ENCODE measurements around the gene HPRT1.

The HPRT1 gene

GRCh38 chrX:134542485-134542884, 82.5 kb downstream of the HPRT1 start:
- H3K27me3 ChIP-seq (ENCODE audit: insufficient read depth, poor library complexity, severe bottlenecking), result no peaks in the 10 kb centered on the region
- ATAC-seq (ENCODE audit: low read depth) (peak; percentile 74), DNase-seq (ENCODE audit: low spot score) (no peak)
- H3K9me3 ChIP-seq (ENCODE audit: severe bottlenecking), result no peaks in the 10 kb centered on the region
- no peak overlapping the region for H3K4me3 ChIP-seq (ENCODE audit: severe bottlenecking)
- H3K36me3 ChIP-seq (ENCODE audit: low read depth), result peaks cover 30% of the 10 kb centered on the region
- TF ChIP-seq CTCF (IDR thresholded peaks at IDR 0.05; ENCODE audit: poor library complexity, severe bottlenecking), result no peak
- peaks cover 22% of the 10 kb centered on the region for H3K4me1 ChIP-seq (ENCODE audit: insufficient read depth, poor library complexity, severe bottlenecking)
- peak overlapping the region; percentile 88 for H3K27ac ChIP-seq (ENCODE audit: poor library complexity, severe bottlenecking)

GRCh38 chrX:134543288-134543687, 83.3 kb downstream of the HPRT1 start:
- no peak for TF ChIP-seq CTCF (IDR thresholded peaks at IDR 0.05; ENCODE audit: poor library complexity, severe bottlenecking)
- Histone ChIP-seq H3K27ac (ENCODE audit: poor library complexity, severe bottlenecking) (peak overlapping the region; percentile 88), H3K9me3 (ENCODE audit: severe bottlenecking) (no peaks in the 10 kb centered on the region), H3K27me3 (ENCODE audit: insufficient read depth, poor library complexity, severe bottlenecking) (no peaks in the 10 kb centered on the region), H3K4me1 (ENCODE audit: insufficient read depth, poor library complexity, severe bottlenecking) (peaks cover 22% of the 10 kb centered on the region), H3K36me3 (ENCODE audit: low read depth) (peaks cover 38% of the 10 kb centered on the region), H3K4me3 (ENCODE audit: severe bottlenecking) (no peak overlapping the region)
- DNase-seq (ENCODE audit: low spot score) (no peak), ATAC-seq (ENCODE audit: low read depth) (no peak; the same call in 1 of the 3 replicates)

GRCh38 chrX:134544135-134544512, 84.2 kb downstream of the HPRT1 start:
- no peak for TF ChIP-seq CTCF (IDR thresholded peaks at IDR 0.05; ENCODE audit: poor library complexity, severe bottlenecking)
- no peak overlapping the region for H3K4me3 ChIP-seq (ENCODE audit: severe bottlenecking)
- H3K36me3 ChIP-seq (ENCODE audit: low read depth), result peaks cover 41% of the 10 kb centered on the region
- H3K4me1 ChIP-seq (ENCODE audit: insufficient read depth, poor library complexity, severe bottlenecking), result peaks cover 22% of the 10 kb centered on the region
- ATAC-seq (ENCODE audit: low read depth) (no peak), DNase-seq (ENCODE audit: low spot score) (no peak)
- no peaks in the 10 kb centered on the region for H3K9me3 ChIP-seq (ENCODE audit: severe bottlenecking)
- peak overlapping the region; percentile 88 for H3K27ac ChIP-seq (ENCODE audit: poor library complexity, severe bottlenecking)
- no peaks in the 10 kb centered on the region for H3K27me3 ChIP-seq (ENCODE audit: insufficient read depth, poor library complexity, severe bottlenecking)

GRCh38 chrX:134544513-134545151, 84.7 kb downstream of the HPRT1 start:
- Histone ChIP-seq H3K36me3 (ENCODE audit: low read depth) (peaks cover 41% of the 10 kb centered on the region), H3K4me1 (ENCODE audit: insufficient read depth, poor library complexity, severe bottlenecking) (peaks cover 22% of the 10 kb centered on the region), H3K4me3 (ENCODE audit: severe bottlenecking) (no peak overlapping the region), H3K27ac (ENCODE audit: poor library complexity, severe bottlenecking) (peak overlapping the region; percentile 88), H3K27me3 (ENCODE audit: insufficient read depth, poor library complexity, severe bottlenecking) (no peaks in the 10 kb centered on the region), H3K9me3 (ENCODE audit: severe bottlenecking) (no peaks in the 10 kb centered on the region)
- no peak for TF ChIP-seq CTCF (IDR thresholded peaks at IDR 0.05; ENCODE audit: poor library complexity, severe bottlenecking)
- ATAC-seq (ENCODE audit: low read depth) (no peak), DNase-seq (ENCODE audit: low spot score) (no peak)

- TF ChIP-seq CTCF (IDR thresholded peaks at IDR 0.05; ENCODE audit: poor library complexity, severe bottlenecking), result no peak
- peaks cover 41% of the 10 kb centered on the region for H3K36me3 ChIP-seq (ENCODE audit: low read depth)
- H3K27ac ChIP-seq (ENCODE audit: poor library complexity, severe bottlenecking), result peak overlapping the region; percentile 88
- H3K27me3 ChIP-seq (ENCODE audit: insufficient read depth, poor library complexity, severe bottlenecking), result no peaks in the 10 kb centered on the region
- H3K4me3 ChIP-seq (ENCODE audit: severe bottlenecking), result no peak overlapping the region
- DNase-seq (ENCODE audit: low spot score), result no peak
- ATAC-seq (ENCODE audit: low read depth), result no peak
- no peaks in the 10 kb centered on the region for H3K9me3 ChIP-seq (ENCODE audit: severe bottlenecking)
- H3K4me1 ChIP-seq (ENCODE audit: insufficient read depth, poor library complexity, severe bottlenecking), result peaks cover 25% of the 10 kb centered on the region
These were observed 85.5 kb downstream of the HPRT1 start for GRCh38 chrX:134545510-134545909.

Measured in RWPE2 (cell line).